GM19372 (cell line): ENCODE results near the gene CCNB1IP1.
"Not testable (repeated sequence)": the region's sequence is repeated elsewhere in the genome, so short reads cannot be mapped to it uniquely, and the experiment has no call there.

Source experiments
- ATAC-seq: cut with Tn5 transposase; IDR thresholded peaks from one replicate; pipeline ENCODE4 v1.9.1; 2021; ENCODE audit warnings: mild to moderate bottlenecking, low read depth, moderate library complexity; ENCODE audit not compliant: unreplicated experiment

The CCNB1IP1 gene

DNA sequence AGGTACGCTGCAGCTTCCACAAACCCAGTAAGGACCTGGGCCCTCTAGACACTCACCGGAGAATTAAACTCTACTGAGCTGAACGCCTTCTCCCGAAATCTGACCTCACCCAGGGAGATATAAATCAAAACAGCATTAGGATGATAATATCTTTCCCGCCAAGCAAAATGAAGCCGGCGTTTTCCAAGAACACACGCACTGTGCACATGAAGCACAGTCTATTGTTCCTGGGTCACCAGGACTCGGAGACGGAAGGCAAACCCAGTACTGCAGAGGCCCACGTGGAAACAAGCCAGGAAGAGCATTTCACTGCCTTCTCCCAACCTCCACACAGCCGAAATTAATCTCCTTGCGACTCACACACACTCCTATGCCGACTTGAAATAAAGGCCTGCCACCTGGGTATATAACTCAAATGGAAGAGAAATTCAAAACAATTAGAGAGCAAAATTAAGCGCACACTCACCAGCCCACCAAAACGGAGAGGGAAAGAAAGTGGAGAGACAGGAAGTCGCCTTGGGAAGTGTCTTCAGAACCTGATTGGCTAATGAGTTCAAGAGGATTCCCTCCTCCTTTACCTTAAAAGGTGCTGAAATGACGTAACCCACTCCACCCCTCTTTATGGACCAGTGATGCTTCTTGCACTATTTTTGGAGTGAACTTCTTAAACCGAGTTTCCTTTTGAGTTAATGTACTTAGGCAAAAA lies at the start of gene CCNB1IP1:
Gene CCNB1IP1, minus strand, starts transcription at position 492 of the 706 bp plus-strand sequence. CDS start 16,756 bp downstream, outside the sequence.
- ATAC-seq = peak; percentile 96

DNA sequence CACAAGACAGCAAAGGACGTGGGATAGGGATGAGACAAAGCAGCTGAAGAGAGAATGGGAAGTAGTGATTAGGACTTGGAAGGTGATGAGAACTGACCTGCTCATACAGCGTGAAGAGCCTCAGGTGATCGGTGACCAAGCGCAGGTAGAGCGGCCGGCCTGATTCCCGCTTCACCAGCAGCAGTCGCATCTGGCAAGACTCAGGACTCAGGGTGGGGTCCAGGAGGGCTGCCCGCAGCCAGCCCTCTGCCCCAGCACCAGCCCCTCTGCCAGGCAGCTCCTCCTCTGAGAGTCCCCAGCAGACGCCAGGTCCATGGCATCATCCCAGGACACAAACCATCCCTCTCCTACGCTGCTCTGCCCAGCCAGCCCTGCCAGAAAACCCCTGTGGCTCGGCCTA lies 49.4 kb upstream of the CCNB1IP1 start:
- no peak for ATAC-seq

DNA sequence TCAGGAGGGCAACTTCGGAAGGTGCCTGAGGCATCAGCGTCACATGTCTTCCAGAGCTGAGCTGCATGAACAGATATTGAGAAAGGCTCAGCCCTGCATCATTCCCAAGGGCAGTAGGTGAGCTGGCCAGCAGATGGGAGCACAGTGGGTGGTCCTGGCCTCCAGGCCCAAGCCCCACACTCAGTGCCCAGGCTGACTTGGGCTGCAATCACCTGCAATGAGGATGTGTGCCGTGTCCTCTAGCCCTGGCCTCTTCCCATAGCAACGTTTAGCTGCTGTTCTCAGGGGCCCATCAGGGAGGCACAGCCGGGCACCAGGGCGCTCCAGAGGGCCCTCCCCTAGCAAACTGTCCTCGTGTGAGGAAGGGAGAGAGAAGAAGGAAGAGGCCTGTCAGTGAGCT lies 48.3 kb upstream of the CCNB1IP1 start:
- no peak for ATAC-seq

GRCh38 chr14:20380681-20381080 lies 47.6 kb upstream of the CCNB1IP1 start:
- ATAC-seq = no peak

DNA sequence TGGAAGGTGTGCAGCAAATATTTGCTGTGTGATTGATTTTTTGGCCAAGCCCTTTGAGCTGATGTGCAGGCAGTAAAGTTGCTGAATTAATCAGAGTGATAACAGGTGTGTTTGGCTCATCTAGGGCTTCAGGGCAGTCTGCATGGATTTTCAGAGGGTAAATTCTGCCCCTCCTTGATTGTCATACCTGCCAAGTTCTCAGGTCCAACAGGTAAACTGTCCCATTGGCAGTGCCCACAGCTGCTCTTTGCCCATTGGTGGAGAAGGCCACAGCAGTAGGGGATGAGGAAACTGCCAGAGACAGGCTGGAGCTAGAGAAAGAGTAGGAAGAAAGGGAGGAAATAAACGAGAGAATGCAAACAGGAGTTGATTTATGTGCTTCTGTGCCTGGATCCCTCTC lies 46.7 kb upstream of the CCNB1IP1 start:
- no peak for ATAC-seq

- ATAC-seq = no peak
Measured at GRCh38 chr14:20377171-20377570, 44.1 kb upstream of the CCNB1IP1 start.

DNA sequence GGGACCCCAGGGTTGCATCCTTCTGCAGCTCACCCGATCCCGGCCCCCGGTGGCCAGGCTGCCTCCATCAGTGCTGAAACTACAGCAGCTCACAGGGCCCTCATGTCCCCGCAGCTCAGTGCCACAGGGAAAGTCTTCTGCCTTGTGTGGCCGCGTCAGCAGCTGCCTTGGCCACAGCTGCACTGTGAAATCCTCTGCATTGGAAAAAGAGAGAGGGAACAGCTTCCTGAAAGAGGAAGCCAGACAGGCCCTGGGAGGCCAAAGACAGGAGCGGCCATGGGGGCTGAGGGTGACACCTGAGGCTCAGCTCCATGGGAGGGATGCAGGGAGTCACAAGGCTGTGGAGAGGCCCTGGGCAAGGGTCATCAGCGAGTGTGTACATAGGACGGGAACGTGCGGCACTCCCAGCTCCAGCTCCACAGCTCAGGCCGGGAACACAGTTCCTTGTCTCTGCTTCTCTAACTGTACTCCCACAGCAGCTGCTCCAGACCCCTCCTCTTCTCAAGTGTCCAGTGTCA lies 43.1 kb upstream of the CCNB1IP1 start:
- ATAC-seq = no peak

DNA sequence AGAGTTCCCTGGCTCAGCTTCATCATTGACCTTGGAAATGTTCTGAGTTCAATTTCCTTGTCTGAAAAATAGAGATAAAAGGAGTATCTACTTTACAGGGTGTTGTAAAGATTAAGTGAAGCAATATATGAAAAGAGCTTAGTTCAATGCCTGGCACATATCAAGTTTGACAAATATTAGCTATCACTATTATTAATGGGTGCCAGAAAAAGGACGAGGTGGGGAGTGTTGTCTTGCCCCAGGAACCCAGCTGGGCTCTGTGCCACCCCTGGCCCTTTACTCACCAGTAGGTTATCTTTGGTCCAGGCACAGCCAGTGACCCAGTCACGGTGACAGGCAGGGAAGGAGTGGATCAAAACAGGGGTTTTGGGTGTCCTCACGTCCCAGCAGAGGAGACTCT lies 42.4 kb upstream of the CCNB1IP1 start:
- ATAC-seq = no peak

DNA sequence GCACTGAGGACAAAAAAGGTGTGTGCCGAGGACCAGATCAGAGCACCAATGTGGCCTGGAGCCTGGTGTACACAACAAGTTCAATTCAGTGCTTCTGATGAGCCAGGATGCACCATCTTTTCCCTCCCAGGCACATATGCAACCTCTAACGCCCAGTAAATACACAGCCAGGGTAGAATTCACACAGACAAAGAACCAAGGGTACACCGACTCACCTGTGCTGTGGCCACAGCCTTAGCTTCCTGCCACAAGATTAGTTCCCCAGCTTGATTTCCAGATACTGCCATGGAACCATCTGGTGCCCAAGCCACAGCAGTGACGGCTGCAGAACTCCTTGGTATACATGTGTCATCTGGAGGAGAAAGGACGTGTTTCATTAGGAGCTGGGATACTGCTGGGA lies 39.7 kb upstream of the CCNB1IP1 start:
- ATAC-seq = no peak

DNA sequence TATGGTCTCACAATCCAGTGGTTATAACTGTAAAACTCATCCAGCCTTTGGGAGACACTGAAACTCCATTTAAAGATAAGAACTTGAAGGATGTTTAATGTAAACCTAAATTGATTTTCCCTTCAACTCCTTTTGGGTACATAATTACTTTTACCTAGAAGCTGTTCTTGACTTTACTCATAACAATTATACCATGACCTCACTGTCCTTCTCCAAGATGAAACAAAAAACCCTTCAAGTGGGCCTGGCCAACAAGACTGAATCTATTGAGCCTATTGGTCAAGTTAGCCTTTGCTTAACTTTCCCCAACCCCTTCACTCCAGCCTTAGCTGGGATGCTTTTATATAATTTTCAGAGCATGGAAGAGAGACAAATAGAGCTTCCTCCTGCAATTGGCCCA lies 32.8 kb upstream of the CCNB1IP1 start:
- no peak for ATAC-seq

DNA sequence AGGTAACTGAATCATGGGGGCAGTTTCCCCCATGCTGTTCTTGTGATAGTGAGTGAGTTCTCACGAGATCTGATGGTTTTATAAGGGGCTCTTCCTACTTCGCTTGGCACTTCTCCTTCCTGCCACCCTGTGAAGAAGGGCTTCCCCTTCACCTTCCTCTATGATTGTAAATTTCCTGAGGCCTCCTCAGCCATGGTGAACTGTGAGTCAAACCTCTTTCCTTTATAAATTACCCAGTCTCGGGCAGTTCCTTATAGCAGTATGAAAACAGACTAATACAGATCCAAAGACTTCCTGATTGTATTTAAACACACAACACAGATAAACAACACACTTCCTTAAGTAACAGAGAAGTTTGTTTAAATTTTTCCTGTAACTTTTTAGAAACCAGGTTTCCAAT lies 25.4 kb upstream of the CCNB1IP1 start:
- ATAC-seq = not testable (repeated sequence)

GRCh38 chr14:20356422-20356821 lies 23.3 kb upstream of the CCNB1IP1 start:
- no peak for ATAC-seq

DNA sequence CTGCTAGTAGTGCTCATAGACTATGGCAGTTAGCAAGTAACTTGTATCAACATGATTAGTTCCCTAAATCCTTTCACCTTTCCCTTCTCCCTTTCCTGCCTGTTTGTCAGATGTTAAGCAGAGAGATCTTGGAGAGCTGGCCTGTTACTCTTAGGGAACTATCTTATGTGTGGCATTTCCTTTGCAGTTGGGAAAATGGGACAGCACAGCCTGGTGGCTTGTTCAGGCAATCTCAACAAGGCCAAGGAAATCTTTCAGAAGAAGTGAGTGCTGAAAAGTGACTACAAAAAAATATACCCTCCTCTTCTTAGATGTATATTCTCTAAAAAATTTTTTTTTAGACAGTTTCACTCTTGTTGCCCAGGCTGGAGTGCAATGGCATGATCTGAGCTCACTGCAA lies 17.8 kb upstream of the CCNB1IP1 start:
- no peak for ATAC-seq

DNA sequence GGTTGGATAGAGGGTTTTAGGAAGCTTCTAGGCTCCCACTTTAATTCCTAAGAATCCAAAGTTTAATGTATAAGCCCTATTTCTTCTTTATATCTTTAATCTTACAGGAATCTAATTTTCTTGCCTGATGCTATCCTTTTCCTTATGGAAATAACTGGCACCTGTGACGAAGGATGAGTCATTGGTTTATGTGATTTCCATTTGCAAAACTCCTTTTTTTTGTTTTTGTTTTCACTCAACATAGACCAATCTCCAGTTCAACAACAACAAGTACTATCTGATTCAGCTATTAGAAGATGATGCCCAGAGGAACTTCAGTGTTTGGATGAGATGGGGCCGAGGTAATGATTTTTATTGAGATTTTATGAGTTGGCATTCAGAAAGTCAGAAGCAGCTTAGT lies 17.2 kb upstream of the CCNB1IP1 start:
- no peak for ATAC-seq

GRCh38 chr14:20347747-20348146 lies 14.7 kb upstream of the CCNB1IP1 start:
- ATAC-seq = no peak

DNA sequence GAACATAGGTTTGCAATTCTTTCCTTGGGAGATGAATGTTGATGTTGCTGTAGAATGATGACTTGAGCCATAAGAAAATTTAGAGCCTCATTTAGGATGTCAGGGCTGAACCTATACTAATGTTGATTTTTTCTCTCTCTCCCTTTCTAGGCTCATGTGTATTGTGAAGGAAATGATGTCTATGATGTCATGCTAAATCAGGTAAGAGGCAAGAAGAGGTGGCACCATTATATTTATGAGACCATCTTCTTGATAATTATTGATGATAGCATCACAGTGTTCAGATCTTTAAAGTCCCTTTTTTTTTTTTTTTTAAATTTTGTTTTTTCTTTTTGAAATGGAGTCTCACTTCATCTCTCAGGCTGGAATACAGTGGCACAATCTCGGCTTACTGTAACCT lies 13.6 kb upstream of the CCNB1IP1 start:
- ATAC-seq = no peak

DNA sequence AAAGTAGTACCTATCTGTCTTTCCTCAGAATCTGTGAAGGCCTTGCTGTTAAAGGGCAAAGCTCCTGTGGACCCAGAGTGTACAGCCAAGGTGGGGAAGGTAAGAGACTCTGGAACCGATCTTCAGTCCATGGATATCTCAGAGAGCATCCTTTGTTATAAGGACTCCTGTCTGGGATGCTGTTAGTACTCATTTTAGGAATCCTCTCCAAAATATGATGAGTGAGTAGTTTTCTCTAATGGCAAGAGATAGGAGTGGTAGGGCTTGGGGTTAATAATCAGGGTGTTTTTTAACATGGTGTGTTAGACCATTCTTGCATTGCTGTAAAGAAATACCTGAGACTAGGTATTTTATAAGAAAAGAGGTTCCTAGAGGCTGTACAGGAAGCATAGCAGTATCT lies 12.3 kb upstream of the CCNB1IP1 start:
- ATAC-seq = no peak

- ATAC-seq = no peak
Measured at GRCh38 chr14:20343862-20344220, 10.8 kb upstream of the CCNB1IP1 start.

- peak; percentile 93 for ATAC-seq
Measured at GRCh38 chr14:20343092-20343861, 10.2 kb upstream of the CCNB1IP1 start, which contains the start of gene PARP2. Gene PARP2, plus strand, starts transcription at chr14:20343635. Its CDS starts 7 bp downstream, at chr14:20343642.

- ATAC-seq = no peak
Measured at GRCh38 chr14:20341646-20342045, 8.6 kb upstream of the CCNB1IP1 start.

GRCh38 chr14:20341032-20341431 lies 8.0 kb upstream of the CCNB1IP1 start:
- ATAC-seq = not testable (repeated sequence)

- no peak for ATAC-seq
Measured at GRCh38 chr14:20334017-20334416, 938 bp upstream of the CCNB1IP1 start.
